A673 (cell line): ENCODE data around the gene STX18. TPM values are rescaled to one million over a fixed set of nuclear protein-coding genes. Genes with fewer than 3 reads are reported as not detected.

Experiments used
- BruUV-seq: library from RNA; stranded (reverse); fragments of 400-500 nt; replicated peaks from 2 replicates; lab custom pipeline; 2021; lab: Mats Ljungman, UMichigan
- CTCF ChIA-PET: fragments of 300-600 bp; sonication (Branson Sonifier 250); formaldehyde crosslinking; loops from one replicate; lab custom pipeline; 2022; ENCODE audit warnings: antibody characterized with exemption; lab: Charles Lee
- POLR2A ChIA-PET: fragments of 300-600 bp; sonication (Branson Sonifier 250); formaldehyde crosslinking; loops from one replicate; lab custom pipeline; 2022; ENCODE audit warnings: antibody characterized with exemption; ENCODE audit not compliant: low non-redundant PET; lab: Charles Lee
- DNase-seq: peaks from one replicate; pipeline ENCODE4 v3.0.0-alpha.2; 2015; ENCODE audit warnings: low spot score
- H3K27ac ChIP-seq: fragments of 200-600 bp; sonication (generic); 2 replicates; pipeline ENCODE4 v1.5.1; 2016; ENCODE audit warnings: mixed run types, low read depth, mild to moderate bottlenecking, mixed read lengths, antibody characterized with exemption, low read length; ENCODE audit not compliant: poor library complexity, severe bottlenecking
- H3K27me3 ChIP-seq: fragments of 200-600 bp; sonication (generic); replicated peaks from 2 replicates; pipeline ENCODE4 v1.6.1; 2017; ENCODE audit warnings: mixed run types, low read depth, mild to moderate bottlenecking, mixed read lengths, antibody characterized with exemption, low read length; ENCODE audit not compliant: insufficient read depth, poor library complexity
- H3K36me3 ChIP-seq: fragments of 200-600 bp; sonication (generic); 2 replicates; pipeline ENCODE4 v1.6.1; 2016; ENCODE audit warnings: mixed run types, mild to moderate bottlenecking, mixed read lengths, antibody characterized with exemption, low read length; ENCODE audit not compliant: insufficient read depth, poor library complexity, severe bottlenecking
- H3K4me1 ChIP-seq: fragments of 200-600 bp; sonication (generic); 2 replicates; pipeline ENCODE4 v1.6.1; 2017; ENCODE audit warnings: mixed run types, mild to moderate bottlenecking, mixed read lengths, antibody characterized with exemption, low read length; ENCODE audit not compliant: insufficient read depth, poor library complexity, severe bottlenecking
- H3K4me3 ChIP-seq: fragments of 200-600 bp; sonication (generic); 2 replicates; pipeline ENCODE4 v1.5.1; 2016; ENCODE audit warnings: low read depth, mixed run types, mild to moderate bottlenecking, mixed read lengths, low read length; ENCODE audit not compliant: poor library complexity, severe bottlenecking
- H3K9me3 ChIP-seq: fragments of 200-600 bp; sonication (generic); 2 replicates; pipeline ENCODE4 v1.6.1; 2016; ENCODE audit warnings: mixed run types, low read depth, mild to moderate bottlenecking, mixed read lengths, antibody characterized with exemption, low read length; ENCODE audit not compliant: poor library complexity, severe bottlenecking
- CTCF ChIP-seq: fragments of 300-800, 200-600 bp; sonication (generic); conservative IDR thresholded peaks from 2 replicates; pipeline ENCODE4 v1.5.1; 2017; ENCODE audit warnings: low read depth, mild to moderate bottlenecking, antibody characterized with exemption, low read length, moderate library complexity, mixed read lengths
- EZH2 ChIP-seq: fragments of 200-600 bp; sonication (generic); IDR thresholded peaks from 2 replicates; pipeline ENCODE4 v1.6.1; 2017; ENCODE audit warnings: borderline replicate concordance, low read depth, mild to moderate bottlenecking, mixed read lengths, antibody characterized with exemption, low read length; ENCODE audit not compliant: poor library complexity, severe bottlenecking
- intact Hi-C: fragments of 100-400 bp; cut with micrococcal nuclease; formaldehyde crosslinking; loops from one replicate; pipeline ENCODE4 v1.10.0; 2022; ENCODE audit not compliant: unreplicated experiment
- total RNA-seq: library from RNA; stranded (reverse); gene quantifications from 2 replicates; pipeline ENCODE4 v1.2.3, GENCODE V29; 2021

STX18 gene
- total RNA-seq, 1 experiment from 2014 or later: 34.3 TPM

GRCh38 chr4:4486969-4487368 lies 54.9 kb downstream of the STX18 start:
- ChIA-PET CTCF (no interaction called here), POLR2A (no interaction called here)
- H3K4me3 ChIP-seq: no peak overlapping the region
- DNase-seq: no peak
- H3K27me3 ChIP-seq: no peaks in the 10 kb centered on the region
- H3K9me3 ChIP-seq: no peaks in the 10 kb centered on the region
- H3K27ac ChIP-seq: no peak overlapping the region
- intact Hi-C loops: loop anchor here (5.0 to 10.0 kb wide), 4 partner anchors 188 to 1328 kb away; no protein-coding TSS in a partner anchor
- no peaks in the 10 kb centered on the region for H3K36me3 ChIP-seq
- no TSS peak for BruUV-seq
- peaks cover 20% of the 10 kb centered on the region for H3K4me1 ChIP-seq
- TF ChIP-seq CTCF: no peak
- TF ChIP-seq EZH2: no peak

GRCh38 chr4:4485806-4486205 lies 56.0 kb downstream of the STX18 start:
- TF ChIP-seq CTCF (no peak), EZH2 (no peak)
- Histone ChIP-seq H3K4me1 (peaks cover 20% of the 10 kb centered on the region), H3K27me3 (no peaks in the 10 kb centered on the region), H3K9me3 (no peaks in the 10 kb centered on the region), H3K36me3 (no peaks in the 10 kb centered on the region), H3K4me3 (no peak overlapping the region), H3K27ac (no peak overlapping the region)
- no peak for DNase-seq
- CTCF ChIA-PET: no interaction called here
- no TSS peak for BruUV-seq
- intact Hi-C loops: loop anchor here (5.0 to 10.0 kb wide), 4 partner anchors 189 to 1329 kb away; no protein-coding TSS in a partner anchor
- POLR2A ChIA-PET: interaction anchor here (0.5 kb wide), 1 partner anchor 16 kb away, joined by 3 read pairs; no protein-coding TSS in a partner anchor

GRCh38 chr4:4481399-4481994 lies 60.4 kb downstream of the STX18 start:
- DNase-seq: no peak
- ChIA-PET POLR2A (interaction anchor here (0.6 kb wide), 1 partner anchor 9 kb away, joined by 9 read pairs; no protein-coding TSS in a partner anchor), CTCF (no interaction called here)
- H3K27ac ChIP-seq: peak overlapping the region; percentile 18
- no TSS peak for BruUV-seq
- intact Hi-C loops: loop anchor here (10.0 kb wide), 3 partner anchors 193 to 1333 kb away; no protein-coding TSS in a partner anchor
- no peak for TF ChIP-seq EZH2
- TF ChIP-seq CTCF: no peak
- no peaks in the 10 kb centered on the region for H3K27me3 ChIP-seq
- H3K9me3 ChIP-seq: no peaks in the 10 kb centered on the region
- no peak overlapping the region for H3K4me3 ChIP-seq
- peaks cover 13% of the 10 kb centered on the region for H3K4me1 ChIP-seq
- H3K36me3 ChIP-seq: no peaks in the 10 kb centered on the region
